Esophagus squamous epithelium (tissue), 5 donors: Measurements from ENCODE around the gene NOB1. TPM values are rescaled to one million over a fixed set of nuclear protein-coding genes. Genes with fewer than 3 reads are reported as not detected.

Source experiments
- DNase-seq: peaks from one replicate; lab custom pipeline; 2025; lab: John Stamatoyannopoulos, UW
- H3K27ac ChIP-seq, 4 donors: fragments of 200-600 bp; sonication (generic); one replicate each; pipeline ENCODE4 v1.5.1; 2016 to 2019; ENCODE audit warnings: mild to moderate bottlenecking in 1 of 4
- H3K27me3 ChIP-seq, 4 donors: fragments of 200-600 bp; sonication (generic); 1 replicate in 3 of 4; 2 replicates in 1 of 4; pipeline versions ENCODE4 v1.5.1 to v1.6.0; 2017 to 2021; ENCODE audit warnings: antibody characterized with exemption in 1 of 4
- H3K36me3 ChIP-seq, 3 donors: fragments of 200-600 bp; sonication (generic); one replicate each; pipeline ENCODE4 v1.5.1; 2016 to 2019
- H3K4me1 ChIP-seq, 3 donors: fragments of 200-600 bp; sonication (generic); one replicate each; pipeline ENCODE4 v1.5.1; 2017 to 2019
- H3K4me3 ChIP-seq, 4 donors: fragments of 200-600 bp; sonication (generic); 1 replicate in 3 of 4; 2 replicates in 1 of 4; pipeline ENCODE4 v1.5.1; 2016 to 2019; ENCODE audit warnings: mild to moderate bottlenecking in 2 of 4, moderate library complexity in 1 of 4
- H3K9me3 ChIP-seq, 3 donors: fragments of 200-600 bp; sonication (generic); one replicate each; pipeline ENCODE4 v1.5.1; 2016 to 2019
- CTCF ChIP-seq, 6 experiments: fragments of 450-650 bp in 4 of 6; fragments of 200-600 bp in 2 of 6; sonication (generic) in 2 of 6; IDR thresholded peaks; one replicate each; pipeline ENCODE4 v1.5.1; 2016 to 2019; ENCODE audit warnings: antibody characterized with exemption in 6 of 6, mild to moderate bottlenecking in 4 of 6, moderate library complexity in 4 of 6
- POLR2A ChIP-seq, 4 donors: fragments of 450-650 bp; IDR thresholded peaks; one replicate each; pipeline ENCODE4 v1.6.1; 2017; ENCODE audit warnings: antibody characterized with exemption in 4 of 4, mild to moderate bottlenecking in 4 of 4, moderate library complexity in 3 of 4
- WGBS, 2 donors: methylation state at CpG; one replicate each; pipeline ENCODE4 v1.1.5; 2018; 5-methylcytosine and 5-hydroxymethylcytosine counted together
- intact Hi-C: fragments of 100-400 bp; cut with DNase I; formaldehyde crosslinking; loops from one replicate; pipeline ENCODE4 v1.15.0; 2022
- total RNA-seq, 4 donors: library from RNA; depleted of rRNA; stranded (reverse); fragments of >200 nt; gene quantifications; one replicate each; pipeline ENCODE4 v1.1.0, GENCODE V29; 2016
- donor health status: DM: yes; HTN: yes; CAD: no.

NOB1 gene
- total RNA-seq, 4 donors from 2014 or later = 34.4 to 55.1 (median 45.2) TPM

- peaks cover 36 to 100% (median 51%) of the 10 kb centered on the region in 3 donors for H3K36me3 ChIP-seq
- no peaks in the 10 kb centered on the region for H3K27me3 ChIP-seq
- no peak overlapping the region for H3K4me3 ChIP-seq
- H3K27ac ChIP-seq = no peak overlapping the region
- DNase-seq = no peak
- intact Hi-C loops = no loop called here
- WGBS, 2 donors = 84 to 87% methylated on average over 7 to 8 of the region's 8 CpGs
- TF ChIP-seq POLR2A (IDR thresholded peaks at IDR 0.05) (no peak), CTCF (IDR thresholded peaks at IDR 0.05) (no peak)
- no peaks in the 10 kb centered on the region for H3K9me3 ChIP-seq
- peaks cover 2 to 10% (median 3%) of the 10 kb centered on the region in 3 donors for H3K4me1 ChIP-seq
These were observed 7.6 kb downstream of the NOB1 start for GRCh38 chr16:69747115-69747514.

- DNase-seq = no peak
- WGBS, 2 donors = 78 to 87% methylated on average over 5 to 10 of the region's 10 CpGs
- intact Hi-C loops = no loop called here
- Histone ChIP-seq H3K27ac (no peak overlapping the region), H3K4me3 (no peak overlapping the region), H3K27me3 (no peaks in the 10 kb centered on the region), H3K36me3 (peaks cover 45 to 100% (median 58%) of the 10 kb centered on the region in 3 donors), H3K4me1 (peaks cover 8 to 19% (median 14%) of the 10 kb centered on the region in 3 donors), H3K9me3 (no peaks in the 10 kb centered on the region)
- no peak for TF ChIP-seq POLR2A (IDR thresholded peaks at IDR 0.05)
- TF ChIP-seq CTCF (IDR thresholded peaks at IDR 0.05) = no peak
These were observed 8.8 kb downstream of the NOB1 start for GRCh38 chr16:69745959-69746358.

GRCh38 chr16:69745232-69745612 is 9.5 kb downstream of the NOB1 start:
- Histone ChIP-seq H3K4me3 (no peak overlapping the region), H3K9me3 (no peaks in the 10 kb centered on the region), H3K4me1 (peaks cover 8 to 20% (median 14%) of the 10 kb centered on the region in 3 donors), H3K27ac (no peak overlapping the region), H3K27me3 (no peaks in the 10 kb centered on the region), H3K36me3 (peaks cover 46 to 100% (median 55%) of the 10 kb centered on the region in 3 donors)
- DNase-seq = no peak
- WGBS, 2 donors = 87 to 90% methylated on average over 5 to 6 of the region's 11 CpGs
- intact Hi-C loops = no loop called here
- TF ChIP-seq POLR2A (IDR thresholded peaks at IDR 0.05) = no peak
- no peak for TF ChIP-seq CTCF (IDR thresholded peaks at IDR 0.05)

GRCh38 chr16:69744363-69745231 is 10.1 kb downstream of the NOB1 start:
- no peak overlapping the region for H3K27ac ChIP-seq
- TF ChIP-seq CTCF (IDR thresholded peaks at IDR 0.05) = no peak
- TF ChIP-seq POLR2A (IDR thresholded peaks at IDR 0.05) = no peak
- 94 to 96% methylated on average over 28 to 32 of the region's 35 CpGs for WGBS, 2 donors
- intact Hi-C loops = no loop called here
- no peak for DNase-seq
- peaks cover 48 to 100% (median 50%) of the 10 kb centered on the region in 3 donors for H3K36me3 ChIP-seq
- peaks cover 8 to 20% (median 14%) of the 10 kb centered on the region in 3 donors for H3K4me1 ChIP-seq
- H3K9me3 ChIP-seq = no peaks in the 10 kb centered on the region
- no peak overlapping the region for H3K4me3 ChIP-seq
- H3K27me3 ChIP-seq = no peaks in the 10 kb centered on the region
